AG09309 (cell line): Measurements from ENCODE around the gene DDA1.

Source experiments
- DNase-seq: peaks from one replicate; pipeline ENCODE4 v3.0.0-alpha.2; 2010; ENCODE audit warnings: low read depth
- H3K4me3 ChIP-seq: 2 replicates; pipeline ENCODE4 v1.5.1; 2011; ENCODE audit warnings: mild to moderate bottlenecking, low read depth, low read length, moderate library complexity; ENCODE audit not compliant: control insufficient read depth
- TF ChIP-seq, protein P1 (sequence below): IDR thresholded peaks from 2 replicates; pipeline ENCODE4 v1.5.1; 2011; ENCODE audit warnings: mild to moderate bottlenecking, low read depth, low read length, inconsistent platforms; ENCODE audit not compliant: insufficient read depth, control insufficient read depth; ENCODE audit errors: missing control alignments

DDA1 gene

DNA sequence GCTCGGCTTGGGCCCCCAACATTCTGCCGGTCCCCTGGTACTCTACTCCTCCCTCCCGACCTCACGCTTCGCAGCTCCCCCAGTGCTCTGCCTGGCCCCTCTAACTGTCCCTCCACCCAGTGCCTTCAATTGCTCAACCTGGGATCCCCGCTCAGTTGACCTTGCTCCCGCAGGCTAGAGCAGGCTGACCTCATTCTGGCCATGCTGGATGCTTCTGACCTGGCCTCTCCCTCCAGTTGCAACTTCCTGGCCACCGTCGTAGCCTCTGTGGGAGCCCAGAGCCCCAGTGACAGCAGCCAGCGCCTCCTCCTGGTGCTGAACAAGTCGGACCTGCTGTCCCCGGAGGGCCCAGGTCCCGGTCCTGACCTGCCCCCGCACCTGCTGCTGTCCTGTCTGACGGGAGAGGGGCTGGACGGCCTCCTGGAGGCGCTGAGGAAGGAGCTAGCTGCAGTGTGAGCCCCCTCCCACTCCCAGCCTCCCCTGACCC is 31.6 kb downstream of the DDA1 start:
- no peak overlapping the region for H3K4me3 ChIP-seq
- TF ChIP-seq, protein P1, sequence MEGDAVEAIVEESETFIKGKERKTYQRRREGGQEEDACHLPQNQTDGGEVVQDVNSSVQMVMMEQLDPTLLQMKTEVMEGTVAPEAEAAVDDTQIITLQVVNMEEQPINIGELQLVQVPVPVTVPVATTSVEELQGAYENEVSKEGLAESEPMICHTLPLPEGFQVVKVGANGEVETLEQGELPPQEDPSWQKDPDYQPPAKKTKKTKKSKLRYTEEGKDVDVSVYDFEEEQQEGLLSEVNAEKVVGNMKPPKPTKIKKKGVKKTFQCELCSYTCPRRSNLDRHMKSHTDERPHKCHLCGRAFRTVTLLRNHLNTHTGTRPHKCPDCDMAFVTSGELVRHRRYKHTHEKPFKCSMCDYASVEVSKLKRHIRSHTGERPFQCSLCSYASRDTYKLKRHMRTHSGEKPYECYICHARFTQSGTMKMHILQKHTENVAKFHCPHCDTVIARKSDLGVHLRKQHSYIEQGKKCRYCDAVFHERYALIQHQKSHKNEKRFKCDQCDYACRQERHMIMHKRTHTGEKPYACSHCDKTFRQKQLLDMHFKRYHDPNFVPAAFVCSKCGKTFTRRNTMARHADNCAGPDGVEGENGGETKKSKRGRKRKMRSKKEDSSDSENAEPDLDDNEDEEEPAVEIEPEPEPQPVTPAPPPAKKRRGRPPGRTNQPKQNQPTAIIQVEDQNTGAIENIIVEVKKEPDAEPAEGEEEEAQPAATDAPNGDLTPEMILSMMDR = no peak
- no peak for DNase-seq

DNA sequence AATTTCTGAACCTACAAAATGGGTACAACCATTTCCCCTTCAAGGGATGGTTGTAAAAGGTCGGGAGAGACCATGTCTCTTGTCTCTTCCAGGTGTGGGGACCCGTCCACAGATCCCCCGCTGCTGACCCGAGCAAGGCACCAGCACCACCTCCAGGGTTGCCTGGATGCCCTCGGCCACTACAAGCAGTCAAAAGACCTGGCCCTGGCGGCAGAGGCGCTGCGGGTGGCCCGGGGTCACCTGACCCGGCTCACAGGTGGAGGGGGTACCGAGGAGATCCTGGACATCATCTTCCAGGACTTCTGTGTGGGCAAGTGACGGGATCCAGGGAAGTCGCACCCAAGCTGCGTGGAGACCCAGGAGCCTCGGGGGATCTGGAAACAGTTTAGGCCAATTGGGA is 32.0 kb downstream of the DDA1 start:
- H3K4me3 ChIP-seq = no peak overlapping the region
- DNase-seq = no peak
- TF ChIP-seq, protein P1 = no peak

DNA sequence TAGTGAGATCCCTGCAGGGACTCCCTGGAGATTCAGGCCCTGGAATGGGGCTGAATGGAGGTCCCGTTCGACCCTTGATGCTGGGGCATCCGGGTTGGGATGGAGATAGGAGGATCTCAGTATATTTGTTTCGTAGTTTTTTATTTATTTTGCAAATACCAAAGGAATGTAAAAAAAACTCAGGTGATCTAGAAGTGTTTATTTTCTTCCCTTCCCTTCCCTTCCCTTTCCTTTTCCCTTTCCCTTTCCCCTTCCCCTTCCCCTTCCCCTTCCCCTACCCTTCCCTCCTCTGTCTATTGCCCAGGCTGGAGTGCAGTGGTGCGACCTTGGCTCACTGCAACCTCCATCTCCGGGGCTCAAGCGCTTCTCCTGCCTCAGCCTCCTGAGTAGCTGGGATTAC is 32.5 kb downstream of the DDA1 start:
- no peak overlapping the region for H3K4me3 ChIP-seq
- TF ChIP-seq, protein P1 = no peak
- DNase-seq = no peak

DNA sequence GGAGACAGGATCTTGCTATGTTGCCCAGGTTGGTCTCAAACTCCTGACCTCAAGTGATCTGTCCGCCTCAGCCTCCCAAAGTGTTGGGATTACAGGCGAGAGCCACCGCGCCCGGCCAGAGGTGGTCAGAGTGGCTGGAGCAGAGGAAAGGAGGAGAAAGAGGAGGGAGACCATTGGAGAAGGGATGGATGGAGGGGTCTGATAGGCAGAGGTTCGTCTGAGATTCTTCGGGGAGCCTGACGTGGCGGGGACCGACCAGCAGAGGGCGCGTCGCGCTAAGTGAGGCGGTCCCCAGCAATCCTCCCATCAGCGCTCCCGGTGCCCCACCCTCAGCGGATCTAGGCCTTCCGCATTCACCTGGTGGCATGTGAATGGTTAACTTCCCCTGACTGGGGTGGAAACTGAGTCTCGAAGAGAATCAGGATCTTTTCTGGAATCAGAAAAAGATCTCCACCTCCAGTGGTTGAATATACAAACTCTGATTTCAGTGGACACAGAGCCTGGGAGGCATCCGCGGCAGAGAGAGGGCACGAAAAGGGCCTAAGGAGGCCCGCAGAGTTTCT is 36.8 kb downstream of the DDA1 start:
- DNase-seq = no peak
- no peak overlapping the region for H3K4me3 ChIP-seq
- TF ChIP-seq, protein P1 = peak; percentile 91

DNA sequence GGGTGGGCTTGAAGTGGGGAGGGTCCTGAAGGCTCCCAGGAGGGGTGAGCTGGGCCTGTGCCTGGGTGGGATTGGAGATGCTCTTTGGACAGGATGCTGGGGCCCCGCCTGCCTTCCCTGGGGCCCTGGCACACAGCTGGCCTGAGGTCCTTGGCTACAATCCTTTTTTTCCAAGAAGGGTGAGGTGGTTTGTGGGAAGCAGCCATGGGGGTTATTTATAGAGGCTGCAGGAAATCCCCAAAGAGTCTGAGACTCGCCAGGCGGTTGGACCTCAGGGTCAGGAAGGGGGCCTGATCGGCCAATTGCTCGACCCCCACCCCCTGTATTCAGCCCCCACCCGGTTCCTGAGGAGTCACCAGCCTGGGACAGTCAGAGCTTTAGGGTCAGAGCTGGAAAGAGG is 38.0 kb downstream of the DDA1 start:
- TF ChIP-seq, protein P1 = no peak
- DNase-seq = no peak
- no peak overlapping the region for H3K4me3 ChIP-seq

DNA sequence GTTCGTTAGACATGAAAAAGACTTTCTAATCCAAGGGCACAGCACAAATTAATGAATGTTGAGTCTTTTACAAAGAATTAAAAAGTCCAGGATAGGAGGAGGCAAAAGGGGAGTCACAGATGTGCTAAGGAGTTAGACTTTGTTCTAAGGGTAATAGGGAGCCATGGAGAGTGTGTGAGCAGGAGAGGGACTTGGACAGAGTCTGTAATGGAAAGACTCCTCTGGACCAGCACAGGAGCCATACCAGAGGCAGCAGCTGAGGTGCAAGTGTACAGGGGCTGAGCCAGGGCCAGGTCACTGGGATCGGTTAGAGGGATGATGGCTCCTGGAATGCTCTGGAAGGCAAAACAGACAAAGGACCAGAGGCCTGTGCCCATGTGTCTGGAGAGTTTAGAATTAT is 38.5 kb downstream of the DDA1 start:
- TF ChIP-seq, protein P1 = no peak
- no peak overlapping the region for H3K4me3 ChIP-seq
- no peak for DNase-seq
